ENCODE data around the gene CMPK2. TPM values are rescaled to one million over a fixed set of nuclear protein-coding genes. Genes with fewer than 3 reads are reported as not detected.

Gene CMPK2
- total and polyA plus RNA-seq, 9 of the 15 experiments (the other 6 are each of a cell fraction or from before 2014, with no cell fraction given): 2.6 to 10.5 (median 5.0) TPM

DNA sequence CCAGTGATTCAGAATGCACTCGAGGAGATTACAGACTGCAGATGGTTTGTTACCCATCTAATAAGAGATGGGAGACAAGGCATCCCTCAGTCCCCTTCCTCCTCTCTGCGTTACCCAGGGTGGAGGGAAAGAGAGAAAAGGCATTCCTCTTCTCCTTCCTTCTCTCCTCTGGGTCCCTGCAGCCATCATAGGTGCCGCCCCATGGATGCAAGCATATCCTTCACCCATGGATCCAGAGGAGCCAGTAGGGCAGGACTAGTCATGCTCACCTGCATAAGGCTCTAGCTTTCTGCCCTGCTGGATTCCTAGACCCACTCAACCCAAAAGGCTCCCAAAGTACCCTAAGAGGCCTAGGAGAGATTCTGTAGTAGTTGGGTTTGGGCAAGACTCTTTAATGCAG, 20.4 kb downstream of the CMPK2 start (continued):
- TF ChIP-seq, protein P1, sequence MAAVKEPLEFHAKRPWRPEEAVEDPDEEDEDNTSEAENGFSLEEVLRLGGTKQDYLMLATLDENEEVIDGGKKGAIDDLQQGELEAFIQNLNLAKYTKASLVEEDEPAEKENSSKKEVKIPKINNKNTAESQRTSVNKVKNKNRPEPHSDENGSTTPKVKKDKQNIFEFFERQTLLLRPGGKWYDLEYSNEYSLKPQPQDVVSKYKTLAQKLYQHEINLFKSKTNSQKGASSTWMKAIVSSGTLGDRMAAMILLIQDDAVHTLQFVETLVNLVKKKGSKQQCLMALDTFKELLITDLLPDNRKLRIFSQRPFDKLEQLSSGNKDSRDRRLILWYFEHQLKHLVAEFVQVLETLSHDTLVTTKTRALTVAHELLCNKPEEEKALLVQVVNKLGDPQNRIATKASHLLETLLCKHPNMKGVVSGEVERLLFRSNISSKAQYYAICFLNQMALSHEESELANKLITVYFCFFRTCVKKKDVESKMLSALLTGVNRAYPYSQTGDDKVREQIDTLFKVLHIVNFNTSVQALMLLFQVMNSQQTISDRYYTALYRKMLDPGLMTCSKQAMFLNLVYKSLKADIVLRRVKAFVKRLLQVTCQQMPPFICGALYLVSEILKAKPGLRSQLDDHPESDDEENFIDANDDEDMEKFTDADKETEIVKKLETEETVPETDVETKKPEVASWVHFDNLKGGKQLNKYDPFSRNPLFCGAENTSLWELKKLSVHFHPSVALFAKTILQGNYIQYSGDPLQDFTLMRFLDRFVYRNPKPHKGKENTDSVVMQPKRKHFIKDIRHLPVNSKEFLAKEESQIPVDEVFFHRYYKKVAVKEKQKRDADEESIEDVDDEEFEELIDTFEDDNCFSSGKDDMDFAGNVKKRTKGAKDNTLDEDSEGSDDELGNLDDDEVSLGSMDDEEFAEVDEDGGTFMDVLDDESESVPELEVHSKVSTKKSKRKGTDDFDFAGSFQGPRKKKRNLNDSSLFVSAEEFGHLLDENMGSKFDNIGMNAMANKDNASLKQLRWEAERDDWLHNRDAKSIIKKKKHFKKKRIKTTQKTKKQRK (IDR thresholded peaks at IDR 0.05; ENCODE audit: borderline replicate concordance, low read depth, low read length): peak; percentile 85
- TF ChIP-seq SAP30 (IDR thresholded peaks at IDR 0.05; ENCODE audit: borderline replicate concordance, insufficient read depth, low read depth, low read length, poor library complexity, severe bottlenecking) (no peak), NR4A1 (CRISPR knock-in tag; IDR thresholded peaks at IDR 0.05) (no peak), NR4A1 (tag; IDR thresholded peaks at IDR 0.05) (peak; percentile 28; the same call in 1 of the 2 replicates), FOXK2 (conservative IDR thresholded peaks at IDR 0.05 in 1 of 2, IDR thresholded peaks at IDR 0.05 in 1 of 2; ENCODE audit: low read depth in 2 of 2) (no peak), ASH1L (IDR thresholded peaks at IDR 0.05; ENCODE audit: borderline replicate concordance, low read depth, partially characterized antibody) (no peak), ZNF316 (IDR thresholded peaks at IDR 0.05) (no peak), TOE1 (IDR thresholded peaks at IDR 0.05; ENCODE audit: borderline replicate concordance) (no peak), TOE1 (CRISPR knock-in tag; IDR thresholded peaks at IDR 0.05; ENCODE audit: borderline replicate concordance, low read depth) (no peak), ZNF431 (CRISPR knock-in tag; IDR thresholded peaks at IDR 0.05) (no peak), RFX7 (CRISPR knock-in tag; IDR thresholded peaks at IDR 0.05) (no peak), HMG20A (CRISPR knock-in tag; conservative IDR thresholded peaks at IDR 0.05) (no peak), SMAD3 (CRISPR knock-in tag; conservative IDR thresholded peaks at IDR 0.05) (no peak), HDAC8 (tag; IDR thresholded peaks at IDR 0.05) (no peak), SMC3 (conservative IDR thresholded peaks at IDR 0.05; ENCODE audit: insufficient read depth, low read depth, low read length) (0 out of 2 replicates have a peak, but pooled peaks have one; percentile 13), NR2F6 (CRISPR knock-in tag; IDR thresholded peaks at IDR 0.05) (no peak), RBM17 (IDR thresholded peaks at IDR 0.05; ENCODE audit: borderline replicate concordance, low read depth, low read length) (no peak), TRIM24 (IDR thresholded peaks at IDR 0.05) (peak; percentile 86 to 94), XRCC5 (IDR thresholded peaks at IDR 0.05; ENCODE audit: low read depth, low read length) (peak; percentile 95), TEAD2 (tag; IDR thresholded peaks at IDR 0.05) (no peak)
- TF ChIP-seq, protein P2, sequence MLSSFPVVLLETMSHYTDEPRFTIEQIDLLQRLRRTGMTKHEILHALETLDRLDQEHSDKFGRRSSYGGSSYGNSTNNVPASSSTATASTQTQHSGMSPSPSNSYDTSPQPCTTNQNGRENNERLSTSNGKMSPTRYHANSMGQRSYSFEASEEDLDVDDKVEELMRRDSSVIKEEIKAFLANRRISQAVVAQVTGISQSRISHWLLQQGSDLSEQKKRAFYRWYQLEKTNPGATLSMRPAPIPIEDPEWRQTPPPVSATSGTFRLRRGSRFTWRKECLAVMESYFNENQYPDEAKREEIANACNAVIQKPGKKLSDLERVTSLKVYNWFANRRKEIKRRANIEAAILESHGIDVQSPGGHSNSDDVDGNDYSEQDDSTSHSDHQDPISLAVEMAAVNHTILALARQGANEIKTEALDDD (IDR thresholded peaks at IDR 0.05): no peak
- TF ChIP-seq, protein P3, sequence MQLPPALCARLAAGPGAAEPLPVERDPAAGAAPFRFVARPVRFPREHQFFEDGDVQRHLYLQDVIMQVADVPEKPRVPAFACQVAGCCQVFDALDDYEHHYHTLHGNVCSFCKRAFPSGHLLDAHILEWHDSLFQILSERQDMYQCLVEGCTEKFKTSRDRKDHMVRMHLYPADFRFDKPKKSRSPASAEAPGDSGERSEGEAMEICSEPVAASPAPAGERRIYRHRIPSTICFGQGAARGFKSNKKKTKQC (CRISPR knock-in tag; IDR thresholded peaks at IDR 0.05): no peak
- TF ChIP-seq, protein P4, sequence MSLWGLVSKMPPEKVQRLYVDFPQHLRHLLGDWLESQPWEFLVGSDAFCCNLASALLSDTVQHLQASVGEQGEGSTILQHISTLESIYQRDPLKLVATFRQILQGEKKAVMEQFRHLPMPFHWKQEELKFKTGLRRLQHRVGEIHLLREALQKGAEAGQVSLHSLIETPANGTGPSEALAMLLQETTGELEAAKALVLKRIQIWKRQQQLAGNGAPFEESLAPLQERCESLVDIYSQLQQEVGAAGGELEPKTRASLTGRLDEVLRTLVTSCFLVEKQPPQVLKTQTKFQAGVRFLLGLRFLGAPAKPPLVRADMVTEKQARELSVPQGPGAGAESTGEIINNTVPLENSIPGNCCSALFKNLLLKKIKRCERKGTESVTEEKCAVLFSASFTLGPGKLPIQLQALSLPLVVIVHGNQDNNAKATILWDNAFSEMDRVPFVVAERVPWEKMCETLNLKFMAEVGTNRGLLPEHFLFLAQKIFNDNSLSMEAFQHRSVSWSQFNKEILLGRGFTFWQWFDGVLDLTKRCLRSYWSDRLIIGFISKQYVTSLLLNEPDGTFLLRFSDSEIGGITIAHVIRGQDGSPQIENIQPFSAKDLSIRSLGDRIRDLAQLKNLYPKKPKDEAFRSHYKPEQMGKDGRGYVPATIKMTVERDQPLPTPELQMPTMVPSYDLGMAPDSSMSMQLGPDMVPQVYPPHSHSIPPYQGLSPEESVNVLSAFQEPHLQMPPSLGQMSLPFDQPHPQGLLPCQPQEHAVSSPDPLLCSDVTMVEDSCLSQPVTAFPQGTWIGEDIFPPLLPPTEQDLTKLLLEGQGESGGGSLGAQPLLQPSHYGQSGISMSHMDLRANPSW (CRISPR knock-in tag; IDR thresholded peaks at IDR 0.05): no peak

All from K562 (cell line).